GM19438 (cell line): ENCODE results near the gene ACBD3.
"Not testable (repeated sequence)": the region's sequence is repeated elsewhere in the genome, so short reads cannot be mapped to it uniquely, and the experiment has no call there.

ENCODE experiments used
- ATAC-seq: cut with Tn5 transposase; IDR thresholded peaks from one replicate; pipeline ENCODE4 v1.9.1; 2021; ENCODE audit warnings: low read depth; ENCODE audit not compliant: unreplicated experiment

The ACBD3 gene

DNA sequence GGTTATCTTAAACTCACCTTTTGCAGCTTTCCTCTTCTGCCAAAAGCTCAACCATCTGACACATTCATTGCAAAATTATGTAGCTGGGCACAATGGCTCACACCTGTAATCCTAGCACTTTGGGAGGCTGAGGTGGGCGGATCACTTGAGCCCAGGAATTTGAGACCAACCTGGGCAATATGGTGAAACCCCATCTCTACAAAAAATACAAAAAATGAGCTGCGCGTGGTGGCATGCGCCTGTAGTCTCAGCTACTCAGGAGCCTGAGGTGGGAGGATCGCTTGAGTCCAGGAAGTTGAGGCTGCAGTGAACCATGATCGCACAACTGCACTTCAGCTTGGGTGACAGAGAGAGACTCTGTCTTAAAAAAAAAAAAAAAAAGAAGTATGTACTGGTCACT lies 16.1 kb upstream of the ACBD3 start:
- not testable (repeated sequence) for ATAC-seq

DNA sequence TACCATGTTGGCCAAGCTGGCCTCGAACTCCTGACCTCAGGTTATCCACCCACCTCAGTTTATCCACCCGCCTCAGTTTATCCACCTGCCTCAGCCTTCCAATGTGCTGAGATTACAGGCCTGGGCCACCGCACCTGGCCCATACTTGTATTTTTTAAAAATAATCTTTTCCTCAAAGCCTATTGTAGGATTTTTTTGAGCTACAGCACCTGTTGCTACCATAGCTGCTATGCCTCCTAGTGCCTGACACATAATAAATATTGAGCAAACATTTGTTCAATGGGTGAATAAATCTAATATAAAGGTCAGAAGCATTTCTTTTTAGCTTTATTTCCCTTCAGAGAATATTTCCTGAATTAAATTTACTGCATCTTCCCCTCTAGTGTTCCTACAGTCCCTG lies 15.7 kb upstream of the ACBD3 start:
- no peak for ATAC-seq

DNA sequence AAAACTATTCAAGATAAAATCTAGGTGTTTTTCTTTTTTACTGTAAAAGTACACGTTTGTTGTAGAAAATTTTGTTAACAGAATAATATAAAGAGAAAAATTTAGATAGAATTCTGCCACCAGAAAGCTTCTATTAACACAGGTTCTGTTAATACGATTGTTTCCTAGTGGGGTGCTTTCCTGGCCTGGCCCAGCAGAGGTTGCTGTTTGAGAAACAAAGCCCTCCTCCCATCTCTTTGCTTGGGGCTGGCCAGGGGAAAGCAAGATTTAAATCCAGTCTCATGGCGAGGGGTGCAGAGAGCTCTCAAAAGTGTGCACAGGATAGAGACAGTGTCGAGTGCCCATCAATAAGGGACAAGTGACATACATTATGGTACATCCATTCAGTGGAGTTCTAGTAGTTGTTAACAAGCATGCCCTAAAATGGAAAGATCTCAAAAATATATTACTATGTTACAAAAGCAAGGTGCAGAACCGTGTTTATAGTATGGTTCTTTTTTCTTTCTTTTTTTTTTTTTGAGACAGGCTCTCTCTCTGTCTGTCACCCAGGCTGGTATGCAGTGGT lies 14.6 kb upstream of the ACBD3 start:
- peak; percentile 49 for ATAC-seq

DNA sequence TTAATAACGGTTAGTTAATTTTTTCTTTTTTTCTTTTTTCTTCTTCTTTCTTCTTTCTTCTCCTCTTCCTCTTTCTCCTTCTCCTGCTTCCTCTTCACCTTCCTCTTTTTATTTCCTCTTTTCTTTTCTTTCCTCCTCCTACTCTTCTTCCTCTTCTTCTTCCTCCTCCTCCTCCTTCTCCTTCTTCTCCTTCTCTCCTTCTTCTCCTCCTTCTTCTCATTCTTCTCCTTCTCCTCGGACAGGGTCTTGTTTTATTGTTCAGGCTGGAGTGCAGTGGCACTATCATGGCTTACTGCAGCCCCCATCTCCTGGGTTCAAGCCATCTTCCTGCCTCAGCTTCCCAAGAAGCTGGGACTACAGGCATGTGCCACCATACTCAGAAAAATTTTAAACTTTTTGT lies 13.4 kb upstream of the ACBD3 start:
- no peak for ATAC-seq

DNA sequence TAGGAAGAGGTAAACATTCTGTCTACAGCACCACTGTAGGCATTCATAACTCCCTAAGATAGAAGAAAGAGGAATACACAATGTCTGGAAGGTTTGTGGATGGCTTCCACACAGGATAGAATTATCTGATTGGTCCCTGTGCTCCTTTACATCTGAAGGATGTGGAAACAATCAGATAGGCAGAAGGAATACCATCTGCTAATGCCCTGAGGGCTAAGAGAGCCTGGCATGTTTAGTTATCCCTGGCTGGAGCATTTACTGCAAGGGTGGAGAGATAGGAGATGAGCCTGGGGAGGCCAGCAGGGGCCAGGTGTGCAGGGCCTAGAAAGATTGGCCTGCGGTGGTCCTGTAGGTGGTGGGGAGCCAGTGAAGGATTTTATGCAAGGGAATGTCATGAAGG lies 8.6 kb upstream of the ACBD3 start:
- ATAC-seq, result no peak

DNA sequence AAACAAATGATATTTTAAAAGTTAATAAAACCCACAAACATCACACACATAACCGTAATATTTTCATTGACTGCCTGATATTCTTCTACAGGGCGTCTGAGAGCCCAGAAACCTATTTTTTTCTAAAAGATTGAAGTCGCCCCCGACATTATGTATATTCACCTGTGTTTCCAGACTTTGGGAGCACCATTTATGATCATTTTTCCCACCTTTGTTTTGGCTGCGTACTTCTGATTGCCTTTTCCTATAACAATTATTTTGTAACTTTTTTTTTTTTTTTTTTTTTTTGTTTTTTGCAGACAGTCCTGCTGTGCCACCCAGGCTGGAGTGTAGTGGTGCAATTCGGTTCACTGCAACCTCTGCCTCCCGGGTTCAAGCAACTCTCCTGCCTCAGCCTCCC lies 839 bp upstream of the ACBD3 start:
- ATAC-seq, result no peak

DNA sequence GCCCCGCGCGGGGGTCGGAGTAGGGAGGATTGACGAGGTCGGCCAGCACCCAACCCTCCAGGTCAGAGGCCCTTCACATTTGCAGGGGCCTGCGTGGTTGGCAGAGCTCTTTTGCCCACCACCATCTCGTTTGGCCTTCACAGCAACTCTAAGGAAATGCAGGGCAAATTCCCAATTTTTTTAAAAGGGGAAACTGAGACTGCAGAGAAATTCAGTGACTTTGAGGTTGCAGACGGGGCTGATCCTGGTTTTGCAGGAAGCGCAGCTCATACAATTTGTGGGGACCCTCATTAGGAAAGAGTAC lies 430 bp upstream of the ACBD3 start:
- no peak for ATAC-seq

DNA sequence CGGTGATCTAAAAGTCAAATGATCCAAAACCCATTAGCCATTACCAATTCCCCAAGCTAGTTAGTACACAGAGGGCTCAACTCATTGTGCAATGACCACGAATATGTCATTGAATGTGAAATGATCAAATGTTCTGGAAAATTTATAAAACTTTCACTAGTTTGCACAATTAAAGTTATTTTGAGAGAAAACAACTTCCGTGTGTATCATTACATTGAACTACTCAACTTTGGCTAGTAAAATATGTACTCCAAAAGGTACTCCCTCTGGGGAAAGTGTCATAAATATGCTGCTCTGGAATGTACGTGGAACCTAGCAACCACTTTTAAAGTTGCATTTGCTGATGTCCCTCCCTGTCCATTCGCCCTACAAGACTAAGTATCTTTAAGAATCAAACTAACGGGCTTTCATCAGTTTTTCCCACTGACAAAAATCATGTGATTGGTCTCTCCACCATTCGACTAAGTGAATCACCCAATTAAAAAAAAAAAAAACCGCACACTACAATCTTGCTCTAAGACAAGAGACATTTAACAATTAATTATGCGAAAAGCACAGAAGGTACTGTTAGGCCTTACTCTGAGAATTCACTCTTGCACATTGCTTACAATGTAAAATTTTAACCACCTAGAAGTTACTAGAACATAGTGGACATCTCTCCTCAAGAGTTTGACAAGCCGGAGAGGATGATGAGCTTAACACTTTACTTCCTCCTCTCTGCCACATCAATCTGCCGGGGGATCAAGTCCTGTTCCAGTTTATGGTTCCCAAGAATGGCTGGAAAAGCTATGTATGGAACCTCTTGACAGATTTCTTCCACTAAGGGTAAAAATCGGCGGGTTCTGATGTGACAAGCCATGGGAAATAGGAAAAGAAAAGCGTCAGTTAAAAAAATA lies 1.2 kb downstream of the ACBD3 start:
- no peak for ATAC-seq

DNA sequence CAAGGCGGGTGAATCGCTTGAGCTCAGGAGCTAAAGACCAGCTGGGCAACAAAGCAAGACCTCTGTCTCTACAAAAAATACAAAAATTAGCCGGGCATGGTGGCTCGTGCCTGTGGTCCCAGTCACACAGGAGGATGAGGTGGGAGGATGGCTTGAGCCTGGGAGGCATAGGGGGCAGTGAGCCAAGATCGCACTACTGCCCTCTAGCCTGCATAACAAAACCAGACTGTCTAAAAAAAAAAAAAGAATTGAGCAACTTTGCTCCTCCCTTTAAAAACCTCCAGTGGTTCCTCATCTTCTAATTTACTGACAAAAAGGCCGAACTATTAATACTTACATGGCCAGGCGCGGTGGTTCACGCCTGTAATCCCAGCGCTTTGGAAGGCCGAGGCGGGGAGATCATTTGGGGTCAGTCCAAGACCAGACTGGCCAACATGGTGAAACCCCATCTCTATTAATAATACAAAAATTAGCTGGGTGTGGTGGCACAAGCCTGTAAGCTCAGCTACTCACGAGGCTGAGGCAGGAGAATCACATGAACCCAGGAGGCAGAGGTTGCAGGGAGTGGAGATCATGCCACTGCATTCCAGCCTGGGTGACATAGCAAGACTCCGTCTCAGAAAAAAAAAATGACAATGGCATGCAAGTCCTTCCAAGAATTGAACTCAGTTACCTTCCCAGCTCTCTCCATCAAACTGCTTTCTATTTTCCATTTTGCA lies 4.4 kb downstream of the ACBD3 start:
- ATAC-seq, result no peak

DNA sequence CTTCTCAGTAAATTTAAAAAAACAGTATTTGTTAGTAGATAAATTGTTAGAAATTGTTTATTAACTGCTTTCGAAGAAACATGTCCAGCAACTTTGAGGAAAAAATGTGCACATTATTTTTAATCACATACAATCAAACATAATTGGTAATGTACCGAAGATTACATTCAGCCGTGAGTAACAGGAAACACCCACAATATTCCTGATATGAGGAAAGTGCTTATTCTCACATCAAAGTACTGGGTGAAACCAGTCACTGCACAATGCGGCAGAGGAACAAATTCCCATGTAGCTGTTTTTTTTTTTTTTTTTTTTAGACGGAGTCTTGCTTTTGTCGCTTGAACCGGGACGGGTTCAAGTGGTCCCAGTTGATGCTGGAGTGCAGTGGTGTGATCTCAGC lies 9.7 kb downstream of the ACBD3 start:
- no peak for ATAC-seq

DNA sequence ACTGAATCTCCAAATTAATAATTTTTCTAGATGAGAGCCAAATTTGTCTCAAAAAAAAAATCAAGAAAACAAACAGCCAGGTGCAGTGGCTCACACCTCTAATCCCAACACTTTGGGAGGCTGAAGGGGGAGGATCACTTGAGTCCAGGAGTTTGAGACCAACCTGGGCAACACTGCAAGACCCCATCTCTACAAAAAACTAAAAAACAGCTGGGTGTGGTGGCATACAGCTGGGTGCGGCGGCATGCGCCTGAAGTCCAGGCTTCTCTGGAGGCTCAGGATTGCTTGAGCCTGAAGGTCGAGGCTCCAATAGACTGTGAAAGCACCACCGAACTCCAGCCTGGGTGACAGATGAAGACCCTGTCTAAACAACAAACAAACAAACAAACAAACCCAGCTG lies 14.0 kb downstream of the ACBD3 start:
- no peak for ATAC-seq

DNA sequence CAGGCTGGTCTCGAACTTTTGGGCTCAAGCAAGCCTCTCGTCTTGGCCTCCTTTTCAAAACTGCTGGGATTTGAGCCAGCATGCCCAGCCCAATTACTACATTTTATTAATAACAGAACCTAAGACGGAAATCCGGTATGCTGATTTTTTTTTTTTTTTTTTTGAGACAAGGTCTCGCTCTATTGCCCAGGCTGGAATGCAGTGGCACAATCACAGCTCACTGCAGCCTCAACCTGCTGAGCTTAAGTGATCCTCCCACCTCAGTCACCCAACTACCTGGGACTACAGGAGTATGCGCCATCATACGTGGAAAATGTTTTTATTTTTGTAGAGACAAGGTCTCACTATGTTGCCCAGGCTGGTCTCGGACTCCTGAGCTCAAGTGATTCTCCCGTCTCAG lies 20.2 kb downstream of the ACBD3 start:
- ATAC-seq, result no peak

DNA sequence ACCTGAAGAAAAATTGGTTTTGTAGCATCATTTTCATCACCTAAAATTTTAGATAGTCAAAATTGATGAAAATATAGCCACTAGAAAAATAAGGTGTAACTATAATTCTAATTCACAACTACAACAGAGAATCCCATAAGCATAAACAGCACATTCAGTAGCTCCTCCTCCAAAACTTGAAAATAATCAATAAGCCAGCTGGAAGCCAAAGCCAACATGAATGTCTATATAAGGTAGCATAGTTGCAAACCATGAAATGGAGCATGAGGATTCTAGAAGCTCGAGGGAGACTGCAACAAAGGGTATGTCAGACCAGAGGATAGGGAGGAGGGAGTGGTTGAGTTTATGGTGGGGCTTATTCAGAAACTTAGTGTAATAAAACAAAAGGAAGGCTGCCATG lies 22.4 kb downstream of the ACBD3 start:
- no peak for ATAC-seq

DNA sequence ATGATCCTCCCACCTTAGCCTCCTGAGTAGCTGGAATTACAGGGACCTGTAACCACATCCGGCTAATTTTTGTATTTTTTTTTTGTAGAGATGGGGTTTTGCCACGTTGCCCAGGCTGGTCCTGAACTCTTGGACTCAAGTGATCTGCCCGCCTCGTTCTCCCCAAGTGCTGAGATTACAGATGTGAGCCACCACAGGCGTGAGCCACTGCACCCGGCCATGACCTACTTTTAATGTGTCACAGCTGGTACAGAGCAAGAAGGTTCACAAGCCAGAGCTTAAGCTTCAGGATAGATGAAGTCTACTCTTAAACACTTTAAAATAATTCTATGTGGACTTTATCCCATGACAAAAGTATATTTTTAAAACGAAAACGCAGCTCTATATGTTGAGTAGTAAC lies 23.6 kb downstream of the ACBD3 start:
- no peak for ATAC-seq

DNA sequence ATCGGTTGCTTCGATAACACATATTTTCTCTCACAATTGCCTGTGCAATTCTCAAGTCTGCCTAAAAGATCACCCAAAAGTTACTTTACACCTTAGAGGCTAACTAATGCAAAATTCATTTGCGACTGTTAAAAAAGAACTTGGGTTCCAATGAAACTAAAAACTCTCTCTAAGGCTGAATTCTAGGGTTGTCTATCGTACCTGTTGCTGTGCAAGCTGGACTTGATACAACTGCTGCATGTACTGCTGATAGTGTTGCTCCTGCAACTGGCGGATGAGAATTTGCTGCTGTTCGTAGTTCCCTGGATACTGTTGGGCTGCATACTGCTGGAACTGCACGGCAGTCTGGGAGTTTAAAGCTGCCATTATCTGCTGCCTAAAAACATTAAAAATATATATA lies 27.6 kb downstream of the ACBD3 start:
- ATAC-seq, result no peak

DNA sequence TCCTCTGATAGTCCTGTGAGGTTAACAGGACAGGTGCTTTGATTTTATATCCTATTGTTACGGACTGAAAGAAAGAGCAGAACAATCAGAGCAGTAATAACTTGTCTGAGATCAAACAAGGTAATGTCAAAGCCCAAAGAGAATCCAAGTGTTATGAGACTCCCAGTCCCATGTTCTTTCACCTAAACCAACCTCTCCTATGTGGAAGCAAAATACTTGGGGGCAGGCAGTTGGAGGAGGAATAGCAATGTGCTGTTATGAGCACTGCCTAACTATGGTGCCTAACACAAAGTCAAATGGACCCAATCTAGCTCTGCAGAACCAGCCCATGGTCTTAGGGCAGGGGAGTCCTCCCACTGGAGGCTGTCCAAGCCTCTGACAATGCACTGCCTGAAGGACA lies 28.1 kb downstream of the ACBD3 start:
- ATAC-seq, result no peak

DNA sequence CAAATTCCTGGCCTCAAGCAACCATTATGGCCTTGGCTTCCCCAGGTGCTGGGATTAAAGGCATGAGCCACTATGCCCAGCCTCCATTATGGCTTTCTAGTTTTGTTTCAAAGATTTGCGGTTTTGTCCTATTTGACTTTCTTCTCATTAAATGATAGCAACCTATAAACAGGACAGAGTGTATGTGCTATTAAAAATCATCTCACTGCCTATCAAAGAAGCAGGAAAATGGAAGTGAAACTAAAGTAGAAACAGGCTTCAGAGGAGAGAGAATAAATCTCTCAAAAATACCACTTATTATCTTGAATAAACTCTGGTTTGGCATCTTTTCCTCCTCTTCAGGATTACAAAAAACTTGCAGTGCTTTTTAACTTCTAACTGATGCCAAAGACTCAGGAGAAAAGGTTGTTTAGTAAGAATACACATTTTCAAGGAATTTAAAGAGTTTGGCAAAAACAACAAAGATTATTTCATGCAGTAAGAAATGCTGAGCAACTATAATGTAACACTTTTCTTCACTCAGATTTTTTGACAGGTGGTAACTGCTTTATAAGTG lies 28.7 kb downstream of the ACBD3 start:
- ATAC-seq, result no peak

DNA sequence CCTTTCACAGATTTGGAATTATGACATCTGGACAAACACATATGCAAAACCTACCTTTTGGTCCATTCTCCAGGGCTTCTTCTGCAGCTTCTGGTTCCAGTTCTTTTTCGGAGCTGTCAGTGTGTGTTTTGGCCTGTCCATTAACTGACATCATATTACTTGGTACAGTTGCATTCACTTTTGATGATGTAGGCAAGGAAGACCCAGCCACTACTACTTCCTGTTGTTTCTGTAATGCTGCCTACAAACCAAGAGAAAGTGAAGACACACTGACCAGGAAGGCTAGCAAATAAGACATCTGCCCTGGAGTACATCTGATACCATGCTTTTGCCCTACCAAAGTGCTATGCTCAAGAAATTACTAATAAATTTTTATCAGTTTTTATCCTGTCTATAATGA lies 31.9 kb downstream of the ACBD3 start:
- ATAC-seq, result no peak

DNA sequence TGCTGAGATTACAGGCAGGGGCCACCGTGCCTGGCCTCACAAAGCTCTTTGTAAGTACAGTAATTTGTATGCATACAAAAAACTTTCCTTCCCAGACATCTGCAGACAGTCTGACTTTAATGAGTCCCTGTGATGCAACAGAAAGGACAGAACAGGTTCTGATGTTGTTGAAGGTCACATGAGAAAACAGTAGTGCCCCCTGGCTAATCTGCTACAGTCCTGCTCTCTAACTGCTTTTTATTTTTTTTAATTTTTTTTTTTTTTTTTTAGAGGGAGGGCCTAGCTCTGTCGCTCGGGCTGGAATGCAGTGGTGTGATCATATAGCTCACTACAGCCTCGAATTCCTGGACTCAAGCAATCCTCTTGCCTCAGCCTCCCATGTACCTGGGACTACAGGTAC lies 36.7 kb downstream of the ACBD3 start:
- ATAC-seq, result no peak

DNA sequence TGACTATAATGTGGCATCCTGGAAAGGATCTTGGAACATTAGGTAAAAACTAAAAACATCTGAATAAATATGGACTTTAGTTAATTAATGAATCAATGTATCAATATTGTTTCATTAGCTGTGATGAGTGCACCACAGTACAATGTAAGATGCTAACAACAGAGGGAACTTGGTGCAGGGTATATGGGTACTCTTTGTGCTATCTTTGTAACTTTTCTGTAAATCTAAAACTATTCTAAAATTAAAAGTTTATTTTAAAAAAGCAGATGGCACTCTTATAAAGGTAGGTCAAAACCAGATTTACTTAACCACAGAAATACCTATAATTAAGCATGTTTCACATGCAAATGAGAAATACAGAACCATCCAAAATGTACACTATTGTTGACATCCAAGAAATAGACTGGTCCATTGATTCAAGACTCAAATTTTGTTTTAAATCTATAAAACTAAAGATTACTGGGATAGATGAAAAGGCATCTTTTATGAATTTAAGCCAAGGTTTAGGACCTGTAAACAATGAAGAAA lies 38.4 kb downstream of the ACBD3 start:
- no peak for ATAC-seq

DNA sequence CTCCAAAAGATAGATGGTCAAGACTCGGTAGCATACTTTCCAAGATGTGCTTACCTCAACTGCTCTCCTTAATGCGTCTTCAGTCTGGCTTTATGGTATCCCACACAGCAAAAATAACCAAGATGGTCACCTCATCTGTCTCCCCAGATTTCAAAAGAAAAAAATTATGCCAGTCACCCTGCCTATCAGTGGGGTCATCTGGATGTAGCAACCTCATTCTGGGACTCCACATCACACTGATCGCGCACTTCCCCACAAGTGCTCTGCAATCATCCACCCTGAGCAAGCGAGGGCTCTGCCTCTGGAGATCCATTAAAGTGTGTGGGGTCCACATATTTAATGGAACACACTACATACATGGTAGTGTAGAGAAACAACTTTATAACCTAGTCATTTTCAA lies 42.5 kb downstream of the ACBD3 start:
- no peak for ATAC-seq
